WERI-Rb-1 (cell line): ENCODE results near the gene RNF126.

Experiments used
- DNase-seq: peaks from one replicate; pipeline ENCODE4 v3.0.0-alpha.2; 2020
- H3K27ac ChIP-seq: fragments of 250-450 bp; sonication (Bioruptor Pico); 2 replicates; pipeline ENCODE4 v1.5.1; 2020; ENCODE audit warnings: mild to moderate bottlenecking, moderate library complexity
- H3K27me3 ChIP-seq: fragments of 250-450 bp; sonication (Bioruptor Pico); 2 replicates; pipeline ENCODE4 v1.5.1; 2021; ENCODE audit warnings: mild to moderate bottlenecking, low read depth, moderate library complexity; ENCODE audit not compliant: insufficient read depth, severe bottlenecking
- H3K36me3 ChIP-seq: fragments of 250-450 bp; sonication (Bioruptor Pico); 2 replicates; pipeline ENCODE4 v1.5.1; 2020; ENCODE audit warnings: mild to moderate bottlenecking, moderate library complexity
- H3K4me3 ChIP-seq: 2 replicates; pipeline ENCODE4 v1.5.1; 2011; ENCODE audit warnings: low read depth, mild to moderate bottlenecking, control low read depth, low read length
- H3K9me3 ChIP-seq: fragments of 250-450 bp; sonication (Bioruptor Pico); 2 replicates; pipeline ENCODE4 v1.5.1; 2021; ENCODE audit warnings: mild to moderate bottlenecking, moderate library complexity; ENCODE audit not compliant: severe bottlenecking
- TF ChIP-seq, protein P1 (sequence below): IDR thresholded peaks from 2 replicates; pipeline ENCODE4 v1.5.1; 2011; ENCODE audit warnings: low read depth, mild to moderate bottlenecking, control low read depth, inconsistent platforms, low read length

RNF126 gene

GRCh38 chr19:648904-649801 lies 13.9 kb downstream of the RNF126 start:
- TF ChIP-seq, protein P1, sequence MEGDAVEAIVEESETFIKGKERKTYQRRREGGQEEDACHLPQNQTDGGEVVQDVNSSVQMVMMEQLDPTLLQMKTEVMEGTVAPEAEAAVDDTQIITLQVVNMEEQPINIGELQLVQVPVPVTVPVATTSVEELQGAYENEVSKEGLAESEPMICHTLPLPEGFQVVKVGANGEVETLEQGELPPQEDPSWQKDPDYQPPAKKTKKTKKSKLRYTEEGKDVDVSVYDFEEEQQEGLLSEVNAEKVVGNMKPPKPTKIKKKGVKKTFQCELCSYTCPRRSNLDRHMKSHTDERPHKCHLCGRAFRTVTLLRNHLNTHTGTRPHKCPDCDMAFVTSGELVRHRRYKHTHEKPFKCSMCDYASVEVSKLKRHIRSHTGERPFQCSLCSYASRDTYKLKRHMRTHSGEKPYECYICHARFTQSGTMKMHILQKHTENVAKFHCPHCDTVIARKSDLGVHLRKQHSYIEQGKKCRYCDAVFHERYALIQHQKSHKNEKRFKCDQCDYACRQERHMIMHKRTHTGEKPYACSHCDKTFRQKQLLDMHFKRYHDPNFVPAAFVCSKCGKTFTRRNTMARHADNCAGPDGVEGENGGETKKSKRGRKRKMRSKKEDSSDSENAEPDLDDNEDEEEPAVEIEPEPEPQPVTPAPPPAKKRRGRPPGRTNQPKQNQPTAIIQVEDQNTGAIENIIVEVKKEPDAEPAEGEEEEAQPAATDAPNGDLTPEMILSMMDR = no peak
- no peaks in the 10 kb centered on the region for H3K27me3 ChIP-seq
- peaks cover 70% of the 10 kb centered on the region for H3K36me3 ChIP-seq
- no peaks in the 10 kb centered on the region for H3K9me3 ChIP-seq
- no peak for DNase-seq
- H3K27ac ChIP-seq = no peak overlapping the region
- H3K4me3 ChIP-seq = no peak overlapping the region

DNA sequence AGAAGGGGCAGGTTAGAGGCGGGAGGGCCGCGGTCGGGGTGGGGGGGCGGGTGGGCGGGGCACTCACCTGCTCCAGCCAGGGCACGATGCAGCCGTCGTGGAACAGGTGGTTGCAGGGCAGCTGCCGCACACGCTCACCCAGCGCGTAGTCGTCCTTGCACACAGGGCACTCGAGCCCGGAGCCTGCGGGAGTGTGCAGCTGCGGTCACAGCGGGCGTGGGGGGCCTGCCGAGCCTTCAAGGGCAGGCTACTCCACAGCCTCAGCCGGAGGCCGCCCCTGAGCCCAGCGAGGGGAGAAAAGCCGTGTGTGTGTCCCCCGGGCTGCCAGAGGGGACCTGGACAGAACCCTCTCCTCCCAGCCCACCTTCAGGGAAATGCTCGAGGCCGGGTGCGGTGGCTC lies 14.7 kb downstream of the RNF126 start:
- no peak for DNase-seq
- Histone ChIP-seq H3K27me3 (no peaks in the 10 kb centered on the region), H3K36me3 (peaks cover 63% of the 10 kb centered on the region), H3K9me3 (no peaks in the 10 kb centered on the region), H3K27ac (no peak overlapping the region), H3K4me3 (no peak overlapping the region)
- TF ChIP-seq, protein P1 = no peak

GRCh38 chr19:647566-648284 lies 15.3 kb downstream of the RNF126 start:
- H3K36me3 ChIP-seq = peaks cover 62% of the 10 kb centered on the region
- H3K27me3 ChIP-seq = no peaks in the 10 kb centered on the region
- TF ChIP-seq, protein P1 = no peak
- no peak for DNase-seq
- no peaks in the 10 kb centered on the region for H3K9me3 ChIP-seq
- no peak overlapping the region for H3K4me3 ChIP-seq
- no peak overlapping the region for H3K27ac ChIP-seq

DNA sequence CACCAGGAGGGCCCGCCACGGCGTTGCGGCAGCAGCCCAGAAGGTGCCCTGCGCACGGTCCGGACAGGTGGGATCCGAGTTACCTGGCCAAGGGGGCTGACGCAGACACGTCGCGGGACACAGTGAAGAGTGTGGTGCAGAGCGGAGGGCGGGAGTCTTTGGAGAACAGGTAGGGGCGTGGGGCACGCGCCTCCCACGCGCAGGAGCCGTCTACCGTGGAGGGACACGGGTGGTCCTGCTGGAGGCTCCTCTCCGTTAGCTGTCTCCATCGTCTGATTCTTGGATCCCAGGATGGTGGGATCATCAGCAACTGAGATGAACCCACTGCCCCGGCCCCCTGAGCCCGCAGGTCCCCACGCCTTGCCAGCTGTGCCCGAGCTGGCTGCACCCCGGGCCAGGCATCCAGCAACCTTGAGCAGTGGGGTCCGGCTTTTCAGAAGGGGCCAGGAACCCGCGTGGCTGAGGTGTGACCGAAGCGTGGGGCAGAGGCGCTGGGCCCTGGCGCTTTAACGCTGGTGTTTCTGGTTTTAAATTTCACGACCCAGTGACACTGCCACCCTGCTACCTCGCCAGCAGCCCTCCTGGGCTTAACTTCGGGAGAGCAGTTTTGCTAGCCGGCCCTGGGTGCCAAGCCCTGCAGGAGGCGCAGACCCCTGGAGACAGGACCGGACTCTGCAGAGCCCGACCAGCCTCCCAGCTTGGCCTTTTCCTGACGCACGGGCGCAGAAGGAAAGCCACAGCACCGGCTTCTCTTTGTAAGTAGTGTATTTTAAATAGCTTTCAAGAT lies 16.0 kb downstream of the RNF126 start:
- TF ChIP-seq, protein P1 = no peak

DNA sequence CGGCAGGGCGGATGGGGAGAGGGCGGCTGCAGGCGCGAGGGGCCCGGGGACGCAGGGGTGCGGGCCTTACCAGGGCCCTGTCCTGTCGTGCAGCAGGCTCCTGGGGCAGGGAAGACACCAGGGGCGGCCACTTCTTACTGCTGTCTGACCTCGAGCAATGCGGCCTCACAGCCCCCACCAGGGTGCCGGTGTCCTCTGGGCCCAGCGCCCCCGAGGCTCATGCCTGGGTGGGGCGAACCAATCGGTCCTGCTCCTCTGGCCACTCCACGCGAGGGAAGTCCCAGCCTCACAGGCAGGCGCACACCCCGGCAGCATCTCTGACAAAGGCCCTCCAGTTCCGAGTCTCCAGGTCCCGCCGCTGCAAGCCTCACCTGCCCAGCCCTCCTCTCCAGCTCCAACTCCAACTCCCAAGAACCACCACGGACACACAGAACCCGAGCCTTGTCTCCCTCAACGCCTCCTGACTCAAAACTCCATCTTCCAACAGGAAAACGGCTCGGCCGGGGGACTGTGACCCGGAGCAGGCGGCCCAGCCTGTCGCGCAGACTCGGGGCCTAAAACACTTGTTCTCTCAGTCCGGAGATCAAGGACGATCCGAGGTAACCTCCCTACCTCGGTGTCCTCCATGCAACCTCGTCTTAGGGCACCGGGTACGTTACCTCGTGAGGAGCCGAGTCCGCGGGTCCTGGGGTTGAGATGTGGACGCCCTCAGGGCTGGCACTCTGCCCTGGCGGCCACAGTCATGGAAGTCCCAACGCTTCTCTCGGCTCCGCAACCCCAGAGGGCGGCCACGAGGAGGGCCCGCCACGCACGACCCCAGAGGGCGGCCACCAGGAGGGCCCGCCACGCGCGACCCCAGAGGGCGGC lies 16.9 kb downstream of the RNF126 start:
- no peaks in the 10 kb centered on the region for H3K27me3 ChIP-seq
- peaks cover 48% of the 10 kb centered on the region for H3K36me3 ChIP-seq
- TF ChIP-seq, protein P1 = no peak
- DNase-seq = no peak
- no peaks in the 10 kb centered on the region for H3K9me3 ChIP-seq
- no peak overlapping the region for H3K27ac ChIP-seq
- no peak overlapping the region for H3K4me3 ChIP-seq

More for the DNA sequence above, 16.0 kb downstream of the RNF126 start:
- no peak overlapping the region for H3K4me3 ChIP-seq
- no peaks in the 10 kb centered on the region for H3K27me3 ChIP-seq
- no peak overlapping the region for H3K27ac ChIP-seq
- H3K36me3 ChIP-seq = peaks cover 54% of the 10 kb centered on the region
- H3K9me3 ChIP-seq = no peaks in the 10 kb centered on the region
- DNase-seq = no peak
